HTR-8/SVneo (cell line): ENCODE data around the gene AMER1.
A peak's percentile ranks its signal among the peaks of the same experiment; 100 is the strongest.
"Not testable (repeated sequence)": the region's sequence is repeated elsewhere in the genome, so short reads cannot be mapped to it uniquely, and the experiment has no call there.

ENCODE experiments used
- DNase-seq: peaks from one replicate; pipeline ENCODE4 v3.0.0; 2011; ENCODE audit warnings: low spot score, mixed read lengths; ENCODE audit not compliant: insufficient read length
- FAIRE-seq: peaks from 2 replicates; lab custom pipeline; 2011; peaks lifted over from hg19 to GRCh38; lab: Jason Lieb, UNC

Gene AMER1

GRCh38 chrX:64205441-64205734, at the start of gene AMER1:
Gene AMER1 (minus strand): TSS chrX:64205708. CDS start chrX:64193286, 12,422 bp downstream.
- FAIRE-seq (no peak), DNase-seq (no peak)

DNA sequence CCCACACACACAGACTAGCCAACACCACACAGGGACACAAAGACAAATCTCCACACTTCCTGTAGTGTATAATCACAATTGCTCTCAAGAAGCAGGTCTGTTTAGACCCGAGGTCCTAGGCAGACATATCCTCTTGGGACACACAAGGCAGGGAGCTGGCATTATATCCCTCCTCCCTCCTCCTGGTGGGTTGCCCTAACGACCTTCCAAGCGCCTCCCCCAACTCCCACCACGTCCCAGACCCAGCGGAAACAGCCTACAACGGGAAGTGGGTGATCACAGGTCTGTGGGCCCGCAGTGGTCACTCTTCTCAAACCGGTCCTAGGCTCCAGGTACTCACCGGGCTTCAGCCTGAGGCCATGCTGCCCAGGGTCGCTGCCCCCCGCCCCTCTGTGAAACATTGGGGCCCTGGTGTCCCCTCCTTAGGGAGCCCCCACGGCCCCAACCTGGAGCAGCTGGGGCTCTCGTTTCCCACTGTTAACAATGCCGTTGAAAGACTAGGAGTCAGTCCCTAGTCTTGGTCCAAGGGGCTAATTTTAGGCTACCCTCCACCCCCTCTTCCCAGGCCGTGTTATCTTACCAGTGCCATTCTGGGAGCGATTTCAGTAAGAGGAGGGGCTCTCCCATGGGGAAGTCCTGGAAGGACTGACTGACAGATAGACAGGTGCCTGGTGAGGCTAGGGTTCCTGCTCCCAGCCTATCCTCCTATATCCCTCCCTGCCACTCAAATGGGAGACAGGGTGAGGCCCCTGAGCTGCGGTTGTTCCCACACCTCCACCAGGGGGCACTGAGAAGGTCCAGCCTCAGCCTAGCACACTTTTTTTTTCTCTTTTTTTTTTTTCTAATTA, 24.8 kb upstream of the AMER1 start, which contains the start of gene ASB12:
TSS of gene ASB12 (minus strand) at position 485 of the 848 bp plus-strand sequence. CDS start 4,957 bp downstream, outside the sequence.
- FAIRE-seq (no peak), DNase-seq (no peak)

DNA sequence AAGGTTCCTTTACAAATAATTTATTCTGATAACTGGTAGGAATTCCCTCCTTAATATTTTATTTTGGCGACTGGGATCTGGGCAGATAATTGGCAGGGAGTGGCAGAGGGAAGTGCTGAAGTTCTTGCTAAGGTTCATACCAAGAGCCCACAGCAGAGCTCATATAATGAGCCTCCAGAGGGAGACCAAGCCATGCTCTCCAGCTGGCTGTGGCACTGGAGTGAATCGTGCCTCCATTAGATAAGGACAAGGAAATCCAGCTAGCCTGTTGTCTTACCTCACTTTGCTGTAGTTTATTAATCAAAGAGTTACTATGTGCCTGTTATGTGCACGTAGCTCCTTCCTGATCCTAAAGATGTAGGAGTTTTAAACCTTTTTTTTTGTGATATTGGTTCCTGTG, 23.6 kb upstream of the AMER1 start:
- no peak for FAIRE-seq
- no peak for DNase-seq

- FAIRE-seq: no peak
- no peak for DNase-seq
Measured at GRCh38 chrX:64218023-64218422, 12.5 kb upstream of the AMER1 start.

DNA sequence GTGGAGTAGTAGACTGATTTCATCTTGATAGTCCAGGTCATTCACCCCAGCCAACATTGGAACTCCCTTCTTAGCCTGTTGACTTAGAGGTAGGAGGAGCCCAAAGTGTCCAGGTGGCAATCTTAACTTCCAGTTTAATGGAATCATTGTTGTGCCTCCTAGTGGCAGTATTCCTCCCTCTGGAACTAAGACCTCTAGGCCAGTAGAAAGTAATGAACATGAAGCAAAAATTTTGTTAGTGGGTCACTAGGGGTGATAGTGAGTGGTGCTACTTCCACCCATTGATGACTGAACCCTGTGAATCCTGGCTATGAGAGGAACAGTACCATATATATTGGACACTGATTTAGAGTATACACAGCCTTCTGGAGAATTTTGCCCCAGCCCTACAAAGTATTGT, 8.5 kb upstream of the AMER1 start:
- DNase-seq, FAIRE-seq: not testable (repeated sequence)

DNA sequence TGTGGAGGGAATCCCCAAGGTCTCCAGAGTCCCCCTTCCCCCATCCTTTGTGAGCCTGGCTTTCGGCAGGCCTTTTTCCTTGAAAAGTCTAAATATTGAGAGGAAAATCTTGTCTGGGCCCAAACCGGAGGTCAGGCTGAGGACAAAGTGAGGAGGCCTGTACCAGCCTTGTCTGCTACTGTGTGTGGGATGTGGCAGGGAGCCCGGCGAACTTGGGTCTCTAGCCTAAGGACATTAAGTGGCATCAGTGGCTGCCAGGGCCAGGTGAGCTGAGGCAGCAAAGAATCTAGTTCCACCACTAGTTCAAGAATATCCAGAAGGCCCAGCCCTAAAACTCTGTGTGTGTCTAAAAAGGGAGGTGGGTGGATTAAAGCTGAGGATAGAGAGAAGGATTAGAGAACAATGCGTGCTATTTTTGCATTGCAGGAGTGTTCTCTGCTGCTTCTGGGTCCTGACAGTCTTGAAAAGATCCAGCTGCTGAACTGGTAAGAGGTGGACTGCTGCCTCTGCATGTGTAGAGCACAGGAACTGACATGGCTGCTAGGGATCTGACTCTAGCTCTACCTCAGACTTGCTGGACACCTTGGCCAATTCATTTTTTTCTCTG, 1.2 kb upstream of the AMER1 start:
- DNase-seq (no peak), FAIRE-seq (no peak)

GRCh38 chrX:64205735-64206501, 410 bp upstream of the AMER1 start:
- FAIRE-seq (no peak), DNase-seq (peak; percentile 45)

DNA sequence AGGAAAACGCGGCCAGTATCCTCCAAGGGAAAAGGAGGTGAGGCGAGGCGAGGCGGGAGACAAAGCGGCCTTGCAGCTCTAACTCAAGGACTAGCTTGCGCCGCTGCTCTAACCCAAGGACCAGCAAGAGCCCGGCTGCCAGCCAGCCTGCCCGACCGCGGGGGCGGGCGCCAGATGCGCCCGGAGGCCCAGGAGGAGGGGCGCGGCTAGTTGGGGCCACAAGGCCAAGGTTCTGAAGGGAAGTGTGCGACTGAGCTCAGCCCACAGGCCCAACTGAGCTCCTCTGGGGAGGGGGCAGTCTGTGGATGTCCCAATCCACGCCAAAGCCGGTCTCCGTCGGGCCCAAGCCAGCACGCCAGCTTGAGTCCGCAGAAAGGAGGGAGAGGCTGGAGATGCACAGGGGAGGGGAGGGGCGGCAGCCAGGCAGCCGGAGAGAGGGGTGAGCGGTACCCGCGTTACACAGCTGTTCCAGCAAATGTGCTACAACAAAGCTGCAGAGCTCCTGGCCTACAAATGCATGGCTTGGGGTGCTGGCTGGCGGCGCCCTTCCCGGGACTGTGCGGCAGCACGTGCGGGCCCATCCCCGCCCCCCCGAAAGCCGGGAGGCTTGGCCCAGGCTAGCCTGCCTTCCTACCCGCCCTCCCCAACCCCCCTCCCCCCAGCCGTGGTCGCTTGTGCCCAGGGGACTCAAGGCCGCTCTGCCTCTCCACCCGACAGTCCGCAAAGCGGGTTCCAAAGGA, 637 bp downstream of the AMER1 start:
- FAIRE-seq (no peak), DNase-seq (peak; percentile 8)

- FAIRE-seq: no peak
- DNase-seq: no peak
Measured at GRCh38 chrX:64204252-64204651, 1.3 kb downstream of the AMER1 start.

GRCh38 chrX:64202808-64203325, 2.6 kb downstream of the AMER1 start:
- DNase-seq (no peak), FAIRE-seq (no peak)

GRCh38 chrX:64198036-64198435, 7.5 kb downstream of the AMER1 start:
- DNase-seq (no peak), FAIRE-seq (no peak)

DNA sequence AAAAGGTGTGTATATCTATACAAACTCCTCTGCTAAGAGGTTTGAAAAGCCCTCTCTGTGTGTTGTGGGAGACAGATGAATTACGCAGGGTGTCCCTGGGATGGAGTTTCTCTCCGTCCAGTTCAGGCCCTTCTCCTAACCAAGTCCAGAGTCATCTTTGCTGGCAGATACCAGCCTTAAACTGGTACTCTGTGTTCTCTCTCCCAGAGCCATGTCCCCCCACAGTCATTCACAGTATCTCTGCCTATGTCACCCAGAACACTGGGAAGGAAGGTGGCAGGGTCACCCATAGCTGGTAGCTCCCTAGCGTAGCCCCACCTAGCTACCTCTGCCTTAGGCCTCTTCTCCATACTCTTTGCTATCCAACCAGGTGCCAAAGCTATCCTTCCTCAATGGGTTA, 8.9 kb downstream of the AMER1 start:
- DNase-seq (no peak), FAIRE-seq (no peak)

DNA sequence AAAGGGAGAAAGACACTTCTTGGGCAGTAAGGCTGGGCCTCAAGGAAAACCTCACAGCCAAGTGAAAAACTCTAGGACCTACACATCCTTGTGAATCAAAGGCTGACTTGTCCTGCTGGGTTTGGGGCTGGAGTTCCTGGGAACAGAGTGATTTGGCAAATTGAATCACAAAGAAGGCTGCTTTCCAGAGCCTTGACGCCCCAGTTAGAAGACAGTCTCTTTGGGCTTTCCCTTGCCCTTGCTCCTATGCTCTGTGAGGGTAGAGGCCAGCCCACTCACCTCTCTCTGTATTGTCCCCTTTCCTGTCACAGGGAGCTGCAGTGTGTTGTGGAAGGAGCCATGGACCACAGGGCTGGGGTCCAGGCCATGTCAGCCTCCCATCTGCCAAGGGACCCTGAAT, 9.6 kb downstream of the AMER1 start:
- FAIRE-seq (no peak), DNase-seq (no peak)

DNA sequence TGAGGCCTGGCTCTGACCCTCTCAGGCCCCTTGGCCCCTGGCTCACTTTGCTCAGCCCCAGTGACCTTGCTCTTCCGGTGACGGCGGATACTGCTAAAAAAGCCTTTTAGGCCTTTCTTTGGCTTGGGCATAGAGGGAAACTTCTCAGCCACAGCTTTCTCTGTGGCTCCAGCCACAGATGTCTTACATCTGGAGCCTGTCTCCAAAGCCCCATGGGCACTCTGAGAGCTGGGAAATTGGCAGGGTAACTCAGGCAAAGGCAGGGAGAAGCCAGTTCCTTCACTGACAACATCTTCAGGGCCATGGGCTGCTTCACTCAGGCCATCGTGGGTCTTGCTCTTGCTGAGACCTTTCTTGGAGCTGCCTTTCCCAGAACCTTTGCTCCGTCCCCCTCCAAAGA, 12.8 kb downstream of the AMER1 start:
- FAIRE-seq: no peak

DNA sequence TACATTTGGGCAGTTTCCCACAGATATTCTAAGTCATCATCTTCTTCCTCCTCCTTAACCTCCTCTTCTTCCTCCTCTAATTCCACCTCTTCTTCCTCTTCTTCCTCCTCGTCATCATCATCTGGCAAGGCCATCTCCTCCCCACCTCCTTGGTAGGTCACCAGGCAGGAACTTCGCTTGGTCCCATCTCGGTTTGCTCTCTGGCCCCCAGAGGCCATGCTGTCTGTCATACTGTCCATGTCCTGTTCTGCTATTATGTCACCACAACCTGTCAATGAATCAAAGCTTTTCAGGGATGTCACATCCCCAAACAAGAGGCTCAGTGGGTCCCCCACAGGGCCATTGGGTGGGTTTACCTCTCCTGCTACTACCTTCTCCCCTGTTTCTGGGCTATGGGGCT, 13.5 kb downstream of the AMER1 start:
- DNase-seq (no peak), FAIRE-seq (no peak)

More for the DNA sequence above, 12.8 kb downstream of the AMER1 start:
- DNase-seq: no peak

DNA sequence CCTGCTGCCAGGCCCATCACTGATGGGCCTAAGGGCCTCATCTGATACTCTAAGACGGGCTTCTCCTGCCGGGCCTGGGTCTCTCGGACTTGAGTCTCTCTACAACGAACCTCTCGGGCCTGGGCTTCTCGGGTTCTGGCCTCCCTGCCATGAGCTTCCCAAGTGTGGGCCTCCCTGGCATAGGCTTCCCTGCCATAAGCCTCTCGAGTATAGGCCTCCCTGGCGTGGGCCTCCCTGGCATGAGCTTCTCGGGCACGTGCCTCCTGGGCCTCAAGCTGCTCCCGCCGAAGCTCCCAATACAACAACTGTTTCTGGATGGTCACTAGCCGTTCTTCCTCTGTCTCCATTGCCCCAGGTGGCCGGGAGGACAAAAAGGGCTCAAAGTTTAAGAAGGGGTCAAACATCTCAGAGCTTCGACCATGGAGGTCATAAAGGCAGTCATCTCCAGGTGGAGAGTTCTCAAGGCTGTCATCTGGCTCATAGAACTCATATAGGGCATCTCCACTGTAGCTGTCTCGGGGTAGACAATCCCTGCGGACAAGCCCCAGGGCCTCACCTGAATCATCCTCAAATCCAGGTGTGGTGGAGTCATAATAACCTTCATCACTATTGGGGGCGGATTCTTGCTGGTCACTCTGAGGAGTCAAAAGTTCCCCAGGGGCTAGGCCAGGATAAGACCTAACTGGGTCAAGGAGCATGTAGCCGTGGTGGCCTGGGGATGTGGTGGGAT, 14.1 kb downstream of the AMER1 start:
- DNase-seq (no peak), FAIRE-seq (no peak)

DNA sequence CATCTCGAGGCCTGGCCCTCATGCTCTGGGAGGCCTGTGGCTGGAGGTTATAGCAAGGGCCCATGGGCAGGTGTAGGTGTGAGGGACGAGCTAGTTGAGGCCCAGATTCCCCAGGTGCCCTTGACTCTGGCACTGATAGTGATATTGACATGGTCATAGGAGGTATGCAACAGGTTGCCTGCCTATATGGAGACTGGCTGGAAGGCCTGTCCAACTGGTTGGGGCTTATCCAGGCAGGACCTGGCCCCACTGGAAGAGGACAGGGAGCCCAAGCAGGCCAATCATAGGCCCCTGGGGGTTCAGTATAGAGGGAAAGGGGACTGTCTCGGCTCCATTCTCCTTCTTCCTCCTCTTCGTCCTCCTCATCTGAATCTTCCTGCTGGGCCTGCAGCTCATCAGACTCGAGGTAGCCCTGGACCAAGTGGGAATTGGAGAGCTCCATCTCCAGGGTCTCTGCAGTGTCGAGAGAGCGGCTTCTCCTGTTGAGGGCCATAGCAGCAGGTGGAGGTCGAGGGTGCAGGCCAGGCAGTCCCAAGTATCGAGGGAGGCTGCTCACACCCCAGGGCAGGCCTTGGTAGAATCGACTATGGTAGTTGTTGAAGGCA, 15.3 kb downstream of the AMER1 start:
- no peak for DNase-seq
- FAIRE-seq: no peak

- FAIRE-seq (no peak), DNase-seq (no peak)
Measured at GRCh38 chrX:64188901-64189300, 16.6 kb downstream of the AMER1 start.

GRCh38 chrX:64187762-64188150, 17.8 kb downstream of the AMER1 start:
- DNase-seq (no peak), FAIRE-seq (no peak)
